RWPE1 (cell line): ENCODE results near the gene EPC1.
"Not testable (repeated sequence)": the region's sequence is repeated elsewhere in the genome, so short reads cannot be mapped to it uniquely, and the experiment has no call there.

Experiments
- CTCF ChIA-PET: fragments of 350-600 bp; sonication (Branson Sonifier 250); formaldehyde crosslinking; extraction: SDS; loops from one replicate; lab custom pipeline; 2021; lab: Yijun Ruan, JAX
- POLR2A ChIA-PET: fragments of 400-600 bp; formaldehyde crosslinking; extraction: SDS; loops from one replicate; lab custom pipeline; 2020; ENCODE audit warnings: antibody characterized with exemption; ENCODE audit not compliant: low non-redundant PET; lab: Yijun Ruan, JAX
- DNase-seq: peaks from one replicate; pipeline ENCODE4 v3.0.0; 2012; ENCODE audit warnings: low spot score
- H3K27ac ChIP-seq: fragments of 450-650 bp; 2 replicates; pipeline ENCODE4 v1.5.1; 2017
- TF ChIP-seq, protein P1 (sequence below): fragments of 450-650 bp; conservative IDR thresholded peaks from 2 replicates; pipeline ENCODE4 v1.5.1; 2017; ENCODE audit warnings: low read depth, mild to moderate bottlenecking

Gene EPC1

DNA sequence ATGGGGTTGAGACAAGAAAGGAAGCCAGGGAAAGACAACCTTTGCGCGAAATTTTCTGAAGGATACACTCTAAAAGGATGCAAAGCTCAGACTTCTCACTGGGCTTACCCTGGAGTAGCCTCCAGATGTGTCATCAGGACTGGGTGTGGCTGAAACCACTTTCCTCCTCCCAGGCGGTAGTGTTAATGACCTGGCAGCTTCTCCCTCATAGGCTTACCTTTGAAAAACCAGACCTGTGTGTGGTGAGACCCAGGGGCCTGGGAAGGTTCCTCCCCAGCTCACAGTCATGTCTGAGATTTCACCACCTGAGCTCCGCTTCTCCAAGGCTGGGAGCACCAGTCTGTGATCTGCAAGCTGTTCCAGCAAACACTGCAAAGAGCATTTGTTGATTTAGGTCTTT lies 93.7 kb downstream of the EPC1 start:
- TF ChIP-seq, protein P1, sequence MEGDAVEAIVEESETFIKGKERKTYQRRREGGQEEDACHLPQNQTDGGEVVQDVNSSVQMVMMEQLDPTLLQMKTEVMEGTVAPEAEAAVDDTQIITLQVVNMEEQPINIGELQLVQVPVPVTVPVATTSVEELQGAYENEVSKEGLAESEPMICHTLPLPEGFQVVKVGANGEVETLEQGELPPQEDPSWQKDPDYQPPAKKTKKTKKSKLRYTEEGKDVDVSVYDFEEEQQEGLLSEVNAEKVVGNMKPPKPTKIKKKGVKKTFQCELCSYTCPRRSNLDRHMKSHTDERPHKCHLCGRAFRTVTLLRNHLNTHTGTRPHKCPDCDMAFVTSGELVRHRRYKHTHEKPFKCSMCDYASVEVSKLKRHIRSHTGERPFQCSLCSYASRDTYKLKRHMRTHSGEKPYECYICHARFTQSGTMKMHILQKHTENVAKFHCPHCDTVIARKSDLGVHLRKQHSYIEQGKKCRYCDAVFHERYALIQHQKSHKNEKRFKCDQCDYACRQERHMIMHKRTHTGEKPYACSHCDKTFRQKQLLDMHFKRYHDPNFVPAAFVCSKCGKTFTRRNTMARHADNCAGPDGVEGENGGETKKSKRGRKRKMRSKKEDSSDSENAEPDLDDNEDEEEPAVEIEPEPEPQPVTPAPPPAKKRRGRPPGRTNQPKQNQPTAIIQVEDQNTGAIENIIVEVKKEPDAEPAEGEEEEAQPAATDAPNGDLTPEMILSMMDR = no peak
- peak overlapping the region; percentile 49 for H3K27ac ChIP-seq
- DNase-seq = peak; percentile 79
- CTCF ChIA-PET = interaction anchor here (0.7 kb wide), 1 partner anchor 89 kb away, joined by 3 read pairs; no protein-coding TSS in a partner anchor
- POLR2A ChIA-PET = interaction anchor here (0.6 kb wide), 1 partner anchor 110 kb away, joined by 7 read pairs; no protein-coding TSS in a partner anchor

GRCh38 chr10:32250489-32250888 lies 96.5 kb downstream of the EPC1 start:
- ChIA-PET CTCF (interaction anchor here (1.1 kb wide), 1 partner anchor 95 kb away, joined by 3 read pairs; no protein-coding TSS in a partner anchor), POLR2A (interaction anchor here (0.6 kb wide), 1 partner anchor 100 kb away, joined by 3 read pairs; no protein-coding TSS in a partner anchor)
- not testable (repeated sequence) for DNase-seq, H3K27ac ChIP-seq

DNA sequence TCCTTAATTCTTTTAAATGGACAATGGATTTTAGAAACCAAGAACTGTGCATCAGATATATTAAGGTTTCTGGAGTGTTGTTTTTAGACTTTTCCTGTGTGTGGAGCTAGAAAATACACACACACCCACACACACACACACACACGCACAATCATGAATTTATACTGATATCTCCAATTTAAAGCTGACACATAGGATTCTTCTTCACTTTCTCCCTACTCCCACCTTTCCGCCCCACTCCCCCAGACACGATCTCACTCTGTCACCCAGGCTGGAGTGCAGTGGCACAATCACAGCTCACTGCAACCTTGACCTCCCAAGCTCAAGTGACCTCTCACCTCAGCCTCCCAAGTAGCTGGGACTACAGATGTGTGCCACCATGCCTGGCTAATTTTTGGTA lies 100.3 kb downstream of the EPC1 start:
- DNase-seq = no peak
- ChIA-PET POLR2A (no interaction called here), CTCF (no interaction called here)
- no peak overlapping the region for H3K27ac ChIP-seq
- TF ChIP-seq, protein P1 = no peak

- TF ChIP-seq, protein P1 = no peak
- no peak for DNase-seq
- CTCF ChIA-PET = interaction anchor here (0.5 kb wide), 1 partner anchor 13 kb away, joined by 4 read pairs; no protein-coding TSS in a partner anchor
- H3K27ac ChIP-seq = no peak overlapping the region
- POLR2A ChIA-PET = no interaction called here
These were observed 101.2 kb downstream of the EPC1 start for GRCh38 chr10:32245760-32246159.

DNA sequence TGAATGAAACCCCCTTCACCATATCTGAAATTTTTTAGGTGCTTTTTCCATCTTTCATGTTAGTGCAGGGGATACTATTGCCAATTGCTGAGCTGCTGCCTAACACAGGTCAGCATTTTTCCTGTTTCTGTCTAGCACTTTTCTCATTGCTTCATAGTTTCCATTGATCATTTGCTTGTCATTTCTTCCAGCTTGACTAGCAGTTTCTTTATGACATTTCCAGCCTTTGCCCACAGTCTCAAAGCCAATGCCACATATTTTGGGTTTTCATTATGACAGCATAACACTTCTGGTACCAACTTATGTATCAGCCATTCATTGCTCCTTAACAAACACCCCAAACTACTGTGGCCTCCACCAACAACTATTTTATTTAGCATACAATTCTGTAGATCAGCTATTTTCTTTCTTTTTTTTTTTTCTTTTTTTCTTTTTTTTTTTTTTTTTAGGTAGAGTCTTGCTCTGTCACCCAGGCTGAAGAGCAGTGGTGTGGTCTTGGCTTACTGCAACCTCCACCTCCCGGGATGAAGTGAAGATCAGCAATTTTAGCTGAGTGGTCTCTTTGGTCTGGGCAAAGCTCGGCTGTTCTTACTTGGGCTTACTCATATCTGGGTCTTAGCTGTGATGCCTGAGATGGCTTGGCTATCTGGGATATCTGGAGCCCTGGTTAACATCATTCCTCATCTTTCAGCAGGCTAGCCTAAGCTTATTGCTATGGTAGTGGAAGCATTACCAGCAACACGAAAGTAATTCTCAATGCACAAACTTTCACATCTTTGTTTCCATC lies 102.3 kb downstream of the EPC1 start:
- no peak for DNase-seq
- TF ChIP-seq, protein P1 = no peak
- ChIA-PET POLR2A (no interaction called here), CTCF (interaction anchor here (0.7 kb wide), 1 partner anchor 646 kb away, joined by 3 read pairs; no protein-coding TSS in a partner anchor)
- no peak overlapping the region for H3K27ac ChIP-seq

GRCh38 chr10:32244011-32244410 lies 102.9 kb downstream of the EPC1 start:
- no peak for DNase-seq
- ChIA-PET CTCF (no interaction called here), POLR2A (no interaction called here)
- no peak overlapping the region for H3K27ac ChIP-seq
- TF ChIP-seq, protein P1 = no peak

- TF ChIP-seq, protein P1 = no peak
- no peak overlapping the region for H3K27ac ChIP-seq
- ChIA-PET CTCF (interaction anchor here (0.6 to 1.4 kb wide), 2 partner anchors 15 to 225 kb away, joined by 3 read pairs; no protein-coding TSS in a partner anchor), POLR2A (no interaction called here)
- no peak for DNase-seq
These were observed 105.0 kb downstream of the EPC1 start for GRCh38 chr10:32241946-32242345.
